ENCODE measurements around the gene TMEM121.

TMEM121 gene

GRCh38 chr14:105525861-105526775 is at the start of gene TMEM121:
Gene TMEM121, plus strand, starts transcription at chr14:105526583. Its CDS starts 2,252 bp downstream, at chr14:105528835.
- DNase-seq = no peak

- no peak for DNase-seq
These were observed 49.3 kb upstream of the TMEM121 start for GRCh38 chr14:105476831-105477659.

GRCh38 chr14:105477660-105478397 is 48.6 kb upstream of the TMEM121 start:
- no peak for DNase-seq

- DNase-seq = no peak
These were observed 47.8 kb upstream of the TMEM121 start for GRCh38 chr14:105478398-105479251.

GRCh38 chr14:105479431-105480158 is 46.8 kb upstream of the TMEM121 start:
- no peak for DNase-seq

- no peak for DNase-seq
These were observed 46.1 kb upstream of the TMEM121 start for GRCh38 chr14:105480199-105480746.

GRCh38 chr14:105480807-105481801 is 45.3 kb upstream of the TMEM121 start:
- DNase-seq = peak; percentile 69

GRCh38 chr14:105481886-105482457 is 44.4 kb upstream of the TMEM121 start:
- no peak for DNase-seq

- DNase-seq = no peak
These were observed 43.8 kb upstream of the TMEM121 start for GRCh38 chr14:105482486-105483110.

GRCh38 chr14:105483300-105484068 is 42.9 kb upstream of the TMEM121 start:
- DNase-seq = no peak

GRCh38 chr14:105484069-105484996 is 42.0 kb upstream of the TMEM121 start:
- DNase-seq = no peak

- DNase-seq = no peak
These were observed 41.4 kb upstream of the TMEM121 start for GRCh38 chr14:105484997-105485393.

GRCh38 chr14:105485739-105486162 is 40.6 kb upstream of the TMEM121 start:
- no peak for DNase-seq

- no peak for DNase-seq
These were observed 40.0 kb upstream of the TMEM121 start, which contains the start of gene CRIP1 for GRCh38 chr14:105486163-105486973. Gene CRIP1, plus strand, starts transcription at chr14:105486886. Its CDS starts 374 bp downstream, at chr14:105487260.

GRCh38 chr14:105486974-105487448 is 39.4 kb upstream of the TMEM121 start:
- DNase-seq = no peak
